ENCODE data around the gene TMEM170A. TPM values are rescaled to one million over a fixed set of nuclear protein-coding genes. Genes with fewer than 3 reads are reported as not detected.

The TMEM170A gene
- 9.4 and 20.4 TPM in 2 replicates for total RNA-seq (2014; rRNA removed; shearing (Covaris generic))

GRCh38 chr16:75464122-75464918, at the start of gene TMEM170A:
Gene TMEM170A (minus strand): TSS chr16:75464689. CDS start chr16:75464600, 89 bp downstream.

GRCh38 chr16:75495076-75495674, 30.7 kb upstream of the TMEM170A start, which contains the start of gene CHST6:
Gene CHST6 (minus strand): TSS chr16:75495441. CDS start chr16:75479828, 15,613 bp downstream.

DNA sequence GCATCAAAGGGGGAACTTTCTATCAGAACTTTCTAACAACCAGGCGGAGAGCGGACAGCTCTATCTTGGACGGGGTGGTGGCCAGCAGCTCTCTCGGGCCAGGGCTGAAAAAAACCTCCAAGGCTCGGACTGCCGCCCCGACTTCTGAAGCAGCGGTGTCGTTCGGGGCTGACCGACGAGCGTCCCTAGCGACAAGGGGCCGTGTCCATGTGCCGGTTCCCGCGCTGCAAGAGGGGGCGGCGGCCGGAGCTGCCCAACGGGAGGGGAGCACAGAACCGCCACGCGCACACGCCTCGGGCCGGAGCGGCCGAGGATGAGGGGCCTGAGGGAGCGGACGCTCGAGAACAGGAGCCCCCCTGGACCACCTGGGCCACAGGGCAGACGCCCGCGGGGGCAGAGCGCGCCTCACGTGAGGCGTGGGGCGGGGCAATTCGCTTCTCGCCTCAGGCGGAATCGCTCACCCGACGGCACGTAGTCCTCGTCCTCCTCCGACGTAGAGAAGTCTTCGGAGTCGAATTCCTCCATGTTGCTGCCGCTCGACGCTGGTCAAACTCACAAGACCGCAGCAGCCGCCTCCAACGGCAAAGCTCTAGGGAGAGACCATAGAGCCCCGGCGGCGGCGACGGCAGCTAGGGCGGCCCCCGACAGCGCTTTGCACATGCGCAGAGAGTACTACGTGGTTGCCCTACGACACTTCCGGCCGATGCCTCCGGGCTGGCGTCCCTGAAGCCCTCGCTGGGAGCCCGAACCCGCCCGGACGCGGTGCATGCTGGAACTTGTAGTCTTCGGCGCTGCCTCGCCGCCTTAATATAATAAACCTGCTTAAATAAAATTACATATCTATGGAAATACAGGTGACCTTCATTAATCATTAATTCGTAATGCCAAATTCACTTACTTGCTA, 31.4 kb downstream of the TMEM170A start, which contains the start of gene CFDP1:
TSS of gene CFDP1 (minus strand) at position 676 of the 904 bp plus-strand sequence. CDS start at position 525, 151 bp downstream.

Small RNA genes lying within 50 kb of the gene (small RNA-seq; reads per million reads assigned to genes)
- not detected for gene RF00598

Other genes starting within 250 kb of the TMEM170A start
- not detected in 2 replicates for gene CTRB1, start 245.7 kb downstream of the TMEM170A start, total RNA-seq (2014; rRNA removed; shearing (Covaris generic))
- 36.0 and 38.9 TPM in 2 replicates for gene BCAR1, start 213.1 kb downstream of the TMEM170A start, total RNA-seq (2014; rRNA removed; shearing (Covaris generic))
- 54.0 and 63.1 TPM in 2 replicates for gene CFDP1, start 31.2 kb downstream of the TMEM170A start, total RNA-seq (2014; rRNA removed; shearing (Covaris generic))
- 5.5 and 6.0 TPM in 2 replicates for gene CHST6, start 30.8 kb upstream of the TMEM170A start, total RNA-seq (2014; rRNA removed; shearing (Covaris generic))
- 0.16 and 0.98 TPM in 2 replicates for gene CHST5, start 71.4 kb upstream of the TMEM170A start, total RNA-seq (2014; rRNA removed; shearing (Covaris generic))
- gene TMEM231, start 91.6 kb upstream of the TMEM170A start, total RNA-seq (2014; rRNA removed; shearing (Covaris generic)): 14.0 and 21.2 TPM in 2 replicates
- 25.5 and 35.7 TPM in 2 replicates for gene GABARAPL2, start 101.7 kb upstream of the TMEM170A start, total RNA-seq (2014; rRNA removed; shearing (Covaris generic))
- 68.1 and 80.6 TPM in 2 replicates for gene ADAT1, start 158.6 kb upstream of the TMEM170A start, total RNA-seq (2014; rRNA removed; shearing (Covaris generic))
- 258 and 267 TPM in 2 replicates for gene KARS1, start 183.0 kb upstream of the TMEM170A start, total RNA-seq (2014; rRNA removed; shearing (Covaris generic))
- 83.5 and 90.2 TPM in 2 replicates for gene TERF2IP, start 183.1 kb upstream of the TMEM170A start, total RNA-seq (2014; rRNA removed; shearing (Covaris generic))
- gene CPHXL2, start 212.3 kb upstream of the TMEM170A start, total RNA-seq (2014; rRNA removed; shearing (Covaris generic)): not detected in 2 replicates
- gene DUXB, start 236.8 kb upstream of the TMEM170A start, total RNA-seq (2014; rRNA removed; shearing (Covaris generic)): not detected in 2 replicates

All from A375 (cell line).